Measurements from ENCODE around the gene ASB3.

ASB3 gene

GRCh38 chr2:53753041-53753440, 33.7 kb downstream of the ASB3 start:
- DNase-seq, result no peak
- H2BK5ac ChIP-seq (ENCODE audit: low read depth, low read length, poor library complexity, severe bottlenecking), result no peak overlapping the region
- no peaks in the 10 kb centered on the region for H3K27me3 ChIP-seq (ENCODE audit: control insufficient read depth in 1 of 2, insufficient read depth in 1 of 2, low read length in 2 of 2)
- H3K9me3 ChIP-seq (ENCODE audit: control insufficient read depth, low read length), result no peaks in the 10 kb centered on the region
- peaks cover 3% of the 10 kb centered on the region for H3K4me1 ChIP-seq (ENCODE audit: control insufficient read depth, insufficient read depth, low read depth, low read length)
- H2BK120ac ChIP-seq (ENCODE audit: low read depth, low read length), result no peak overlapping the region
- H4K8ac ChIP-seq (ENCODE audit: low read length), result no peak overlapping the region
- no peak overlapping the region for H3K4ac ChIP-seq (ENCODE audit: low read depth in 1 of 2, low read length in 2 of 2)
- no peak overlapping the region for H3K23ac ChIP-seq (ENCODE audit: low read length in 2 of 2)
- no peak overlapping the region for H3K27ac ChIP-seq (ENCODE audit: low read length, poor library complexity, severe bottlenecking)
- H2BK12ac ChIP-seq (ENCODE audit: low read length in 2 of 2), result no peak overlapping the region
- H2AK5ac ChIP-seq (ENCODE audit: low read length, severe bottlenecking), result no peak overlapping the region
- H2BK15ac ChIP-seq (ENCODE audit: low read depth, poor library complexity, severe bottlenecking), result no peak overlapping the region
- H3K14ac ChIP-seq (ENCODE audit: low read length in 2 of 2), result no peak overlapping the region
- H3K79me1 ChIP-seq (replicated peaks; ENCODE audit: low read length, poor library complexity, severe bottlenecking), result peaks cover 11% of the 10 kb centered on the region
- no peak overlapping the region for H3K4me3 ChIP-seq (ENCODE audit: insufficient read depth in 1 of 2, low read depth in 1 of 2, low read length in 2 of 2)
- no peak overlapping the region for H3K9ac ChIP-seq (ENCODE audit: low read length)
- H3K4me2 ChIP-seq (ENCODE audit: low read length, poor library complexity, severe bottlenecking), result no peak overlapping the region
- no peak overlapping the region for H4K91ac ChIP-seq (ENCODE audit: low read length)
- peaks cover 8 to 24% of the 10 kb centered on the region in 2 experiments for H3K36me3 ChIP-seq (ENCODE audit: control insufficient read depth in 1 of 2, insufficient read depth in 2 of 2, low read depth in 1 of 2, low read length in 2 of 2)
- no peak overlapping the region for H2AFZ ChIP-seq (ENCODE audit: low read depth, low read length)
- no peak overlapping the region for H3K18ac ChIP-seq (ENCODE audit: low read depth in 1 of 2, low read length in 2 of 2)

- peaks cover 8 to 31% of the 10 kb centered on the region in 2 experiments for H3K36me3 ChIP-seq (ENCODE audit: control insufficient read depth in 1 of 2, insufficient read depth in 2 of 2, low read depth in 1 of 2, low read length in 2 of 2)
- H4K8ac ChIP-seq (ENCODE audit: low read length), result no peak overlapping the region
- H2AFZ ChIP-seq (ENCODE audit: low read depth, low read length), result no peak overlapping the region
- no peak overlapping the region for H3K4me2 ChIP-seq (ENCODE audit: low read length, poor library complexity, severe bottlenecking)
- no peak overlapping the region for H2BK120ac ChIP-seq (ENCODE audit: low read depth, low read length)
- H3K79me1 ChIP-seq (replicated peaks; ENCODE audit: low read length, poor library complexity, severe bottlenecking), result peaks cover 11% of the 10 kb centered on the region
- H3K4me1 ChIP-seq (ENCODE audit: control insufficient read depth, insufficient read depth, low read depth, low read length), result peaks cover 3% of the 10 kb centered on the region
- 81% methylated on average over 3 of the region's 4 CpGs for WGBS
- no peak overlapping the region for H2BK5ac ChIP-seq (ENCODE audit: low read depth, low read length, poor library complexity, severe bottlenecking)
- no peak overlapping the region for H3K4ac ChIP-seq (ENCODE audit: low read depth in 1 of 2, low read length in 2 of 2)
- no peaks in the 10 kb centered on the region for H3K27me3 ChIP-seq (ENCODE audit: control insufficient read depth in 1 of 2, insufficient read depth in 1 of 2, low read length in 2 of 2)
- H2AK5ac ChIP-seq (ENCODE audit: low read length, severe bottlenecking), result no peak overlapping the region
- H3K9me3 ChIP-seq (ENCODE audit: control insufficient read depth, low read length), result no peaks in the 10 kb centered on the region
- H4K91ac ChIP-seq (ENCODE audit: low read length), result no peak overlapping the region
- H3K27ac ChIP-seq (ENCODE audit: low read length, poor library complexity, severe bottlenecking), result no peak overlapping the region
- no peak overlapping the region for H2BK12ac ChIP-seq (ENCODE audit: low read length in 2 of 2)
- H3K18ac ChIP-seq (ENCODE audit: low read depth in 1 of 2, low read length in 2 of 2), result no peak overlapping the region
- DNase-seq, result no peak
- no peak overlapping the region for H3K4me3 ChIP-seq (ENCODE audit: insufficient read depth in 1 of 2, low read depth in 1 of 2, low read length in 2 of 2)
- no peak overlapping the region for H3K23ac ChIP-seq (ENCODE audit: low read length in 2 of 2)
- H3K14ac ChIP-seq (ENCODE audit: low read length in 2 of 2), result no peak overlapping the region
- H3K9ac ChIP-seq (ENCODE audit: low read length), result no peak overlapping the region
- H2BK15ac ChIP-seq (ENCODE audit: low read depth, poor library complexity, severe bottlenecking), result no peak overlapping the region
Observed at GRCh38 chr2:53752385-53752784, 34.4 kb downstream of the ASB3 start.

GRCh38 chr2:53751728-53752127, 35.0 kb downstream of the ASB3 start:
- Histone ChIP-seq H3K27me3 (ENCODE audit: control insufficient read depth in 1 of 2, insufficient read depth in 1 of 2, low read length in 2 of 2) (no peaks in the 10 kb centered on the region), H2BK12ac (ENCODE audit: low read length in 2 of 2) (no peak overlapping the region), H2AK5ac (ENCODE audit: low read length, severe bottlenecking) (no peak overlapping the region), H3K9me3 (ENCODE audit: control insufficient read depth, low read length) (no peaks in the 10 kb centered on the region), H3K79me1 (replicated peaks; ENCODE audit: low read length, poor library complexity, severe bottlenecking) (peaks cover 8% of the 10 kb centered on the region), H3K9ac (ENCODE audit: low read length) (peak overlapping the region; percentile 34), H4K8ac (ENCODE audit: low read length) (no peak overlapping the region), H3K36me3 (ENCODE audit: control insufficient read depth in 1 of 2, insufficient read depth in 2 of 2, low read depth in 1 of 2, low read length in 2 of 2) (peaks cover 3 to 25% of the 10 kb centered on the region in 2 experiments), H2BK15ac (ENCODE audit: low read depth, poor library complexity, severe bottlenecking) (no peak overlapping the region), H3K23ac (ENCODE audit: low read length in 2 of 2) (no peak overlapping the region), H3K4me2 (ENCODE audit: low read length, poor library complexity, severe bottlenecking) (no peak overlapping the region), H3K14ac (ENCODE audit: low read length in 2 of 2) (no peak overlapping the region), H3K4me1 (ENCODE audit: control insufficient read depth, insufficient read depth, low read depth, low read length) (peaks cover 3% of the 10 kb centered on the region), H3K27ac (ENCODE audit: low read length, poor library complexity, severe bottlenecking) (no peak overlapping the region), H4K91ac (ENCODE audit: low read length) (no peak overlapping the region), H2BK5ac (ENCODE audit: low read depth, low read length, poor library complexity, severe bottlenecking) (no peak overlapping the region), H3K4me3 (ENCODE audit: insufficient read depth in 1 of 2, low read depth in 1 of 2, low read length in 2 of 2) (no peak overlapping the region), H3K18ac (ENCODE audit: low read depth in 1 of 2, low read length in 2 of 2) (no peak overlapping the region), H3K4ac (ENCODE audit: low read depth in 1 of 2, low read length in 2 of 2) (no peak overlapping the region), H2BK120ac (ENCODE audit: low read depth, low read length) (no peak overlapping the region), H2AFZ (ENCODE audit: low read depth, low read length) (no peak overlapping the region)
- DNase-seq, result peak; percentile 12
- WGBS, result no CpG with 5 or more reads among the region's 1 CpG

- no peaks in the 10 kb centered on the region for H3K9me3 ChIP-seq (ENCODE audit: control insufficient read depth, low read length)
- no peak overlapping the region for H4K91ac ChIP-seq (ENCODE audit: low read length)
- no peak overlapping the region for H4K8ac ChIP-seq (ENCODE audit: low read length)
- no peak overlapping the region for H3K4me2 ChIP-seq (ENCODE audit: low read length, poor library complexity, severe bottlenecking)
- H2AFZ ChIP-seq (ENCODE audit: low read depth, low read length), result no peak overlapping the region
- no peak overlapping the region for H2BK12ac ChIP-seq (ENCODE audit: low read length in 2 of 2)
- peaks cover 3% of the 10 kb centered on the region for H3K4me1 ChIP-seq (ENCODE audit: control insufficient read depth, insufficient read depth, low read depth, low read length)
- WGBS, result 92% methylated on average over 2 of the region's 4 CpGs
- H3K27me3 ChIP-seq (ENCODE audit: control insufficient read depth in 1 of 2, insufficient read depth in 1 of 2, low read length in 2 of 2), result no peaks in the 10 kb centered on the region
- H3K79me1 ChIP-seq (replicated peaks; ENCODE audit: low read length, poor library complexity, severe bottlenecking), result peaks cover 7% of the 10 kb centered on the region
- H2BK15ac ChIP-seq (ENCODE audit: low read depth, poor library complexity, severe bottlenecking), result no peak overlapping the region
- no peak overlapping the region for H2AK5ac ChIP-seq (ENCODE audit: low read length, severe bottlenecking)
- H3K18ac ChIP-seq (ENCODE audit: low read depth in 1 of 2, low read length in 2 of 2), result no peak overlapping the region
- peaks cover 0 to 22% of the 10 kb centered on the region in 2 experiments for H3K36me3 ChIP-seq (ENCODE audit: control insufficient read depth in 1 of 2, insufficient read depth in 2 of 2, low read depth in 1 of 2, low read length in 2 of 2)
- H2BK5ac ChIP-seq (ENCODE audit: low read depth, low read length, poor library complexity, severe bottlenecking), result no peak overlapping the region
- H3K23ac ChIP-seq (ENCODE audit: low read length in 2 of 2), result no peak overlapping the region
- H3K9ac ChIP-seq (ENCODE audit: low read length), result no peak overlapping the region
- no peak overlapping the region for H3K14ac ChIP-seq (ENCODE audit: low read length in 2 of 2)
- H2BK120ac ChIP-seq (ENCODE audit: low read depth, low read length), result no peak overlapping the region
- no peak for DNase-seq
- no peak overlapping the region for H3K4me3 ChIP-seq (ENCODE audit: insufficient read depth in 1 of 2, low read depth in 1 of 2, low read length in 2 of 2)
- H3K27ac ChIP-seq (ENCODE audit: low read length, poor library complexity, severe bottlenecking), result no peak overlapping the region
- H3K4ac ChIP-seq (ENCODE audit: low read depth in 1 of 2, low read length in 2 of 2), result no peak overlapping the region
Observed at GRCh38 chr2:53750041-53750768, 36.5 kb downstream of the ASB3 start.
